Neural cell (in vitro differentiated cells): ENCODE data around the gene S100A8.

ENCODE experiments used
- CTCF ChIP-seq: fragments of 450-650 bp; IDR thresholded peaks from 2 replicates; pipeline ENCODE4 v1.5.1; 2014; ENCODE audit warnings: antibody characterized with exemption, mild to moderate bottlenecking, moderate library complexity; ENCODE audit not compliant: poor library complexity, severe bottlenecking
- EP300 ChIP-seq: fragments of 450-650 bp; conservative IDR thresholded peaks from 2 replicates; pipeline ENCODE4 v1.6.1; 2014; ENCODE audit warnings: antibody characterized with exemption, mild to moderate bottlenecking, moderate library complexity; ENCODE audit not compliant: poor library complexity, severe bottlenecking
- TAF1 ChIP-seq: IDR thresholded peaks from 2 replicates; pipeline ENCODE4 v1.6.1; 2012; ENCODE audit warnings: low read depth

GRCh38 chr1:153357076-153357852 is 33.6 kb downstream of the S100A8 start:
- TF ChIP-seq TAF1: no peak
- no peak for TF ChIP-seq CTCF
- no peak for TF ChIP-seq EP300
